Measurements from ENCODE around the gene GALNT5.

- TF ChIP-seq POLR2A (IDR thresholded peaks at IDR 0.05; ENCODE audit: low read depth, low read length) (no peak), POLR2AphosphoS5 (IDR thresholded peaks at IDR 0.05; ENCODE audit: low read depth, low read length) (no peak), SPI1 (IDR thresholded peaks at IDR 0.05; ENCODE audit: low read depth, low read length) (no peak), TAF1 (IDR thresholded peaks at IDR 0.05; ENCODE audit: low read depth, low read length) (no peak)
Measured at GRCh38 chr2:157324331-157324843, 66.9 kb downstream of the GALNT5 start.
